Measurements from ENCODE around the gene DPYD.

Gene DPYD

GRCh38 chr1:97904534-97904933 is 16.3 kb downstream of the DPYD start:
- Histone ChIP-seq H3K79me2 (ENCODE audit: low read length) (peaks cover 40% of the 10 kb centered on the region), H3K9me2 (replicated peaks; ENCODE audit: insufficient read depth, low read length) (no peaks in the 10 kb centered on the region), H4K20me1 (ENCODE audit: insufficient read depth, low read length) (no peaks in the 10 kb centered on the region), H3F3A (ENCODE audit: insufficient read depth, low read length) (no peaks in the 10 kb centered on the region), H3K9me3 (replicated peaks; ENCODE audit: insufficient read depth, low read length) (no peaks in the 10 kb centered on the region), H3K36me3 (replicated peaks; ENCODE audit: insufficient read depth, low read length) (no peaks in the 10 kb centered on the region), H3K4me2 (ENCODE audit: low read depth, low read length) (no peak overlapping the region), H3K27me3 (replicated peaks; ENCODE audit: insufficient read depth, low read length) (no peaks in the 10 kb centered on the region), H3K4me3 (ENCODE audit: low read length) (no peak overlapping the region), H3K4me1 (ENCODE audit: low read length) (no peaks in the 10 kb centered on the region), H3K27ac (ENCODE audit: low read length) (no peak overlapping the region), H3K9ac (ENCODE audit: low read length) (no peak overlapping the region), H2AFZ (ENCODE audit: low read length) (no peak overlapping the region)
- DNase-seq = no peak
- no peak for TF ChIP-seq EZH2 (optimal IDR thresholded peaks at IDR 0.05; ENCODE audit: low read depth, low read length)
- no peak for TF ChIP-seq EZH2phosphoT487 (IDR thresholded peaks at IDR 0.05; ENCODE audit: low read length)
- TF ChIP-seq CTCF (IDR thresholded peaks at IDR 0.05; ENCODE audit: low read length) = no peak

- Histone ChIP-seq H3K9me3 (replicated peaks; ENCODE audit: insufficient read depth, low read length) (no peaks in the 10 kb centered on the region), H3K36me3 (replicated peaks; ENCODE audit: insufficient read depth, low read length) (no peaks in the 10 kb centered on the region), H3K4me2 (ENCODE audit: low read depth, low read length) (no peak overlapping the region), H3F3A (ENCODE audit: insufficient read depth, low read length) (no peaks in the 10 kb centered on the region), H3K79me2 (ENCODE audit: low read length) (peaks cover 40% of the 10 kb centered on the region), H3K4me1 (ENCODE audit: low read length) (no peaks in the 10 kb centered on the region), H4K20me1 (ENCODE audit: insufficient read depth, low read length) (no peaks in the 10 kb centered on the region), H3K9me2 (replicated peaks; ENCODE audit: insufficient read depth, low read length) (no peaks in the 10 kb centered on the region), H3K9ac (ENCODE audit: low read length) (no peak overlapping the region), H3K4me3 (ENCODE audit: low read length) (no peak overlapping the region), H3K27ac (ENCODE audit: low read length) (no peak overlapping the region), H2AFZ (ENCODE audit: low read length) (no peak overlapping the region), H3K27me3 (replicated peaks; ENCODE audit: insufficient read depth, low read length) (no peaks in the 10 kb centered on the region)
- no peak for DNase-seq
- no peak for TF ChIP-seq EZH2phosphoT487 (IDR thresholded peaks at IDR 0.05; ENCODE audit: low read length)
- no peak for TF ChIP-seq CTCF (IDR thresholded peaks at IDR 0.05; ENCODE audit: low read length)
- no peak for TF ChIP-seq EZH2 (optimal IDR thresholded peaks at IDR 0.05; ENCODE audit: low read depth, low read length)
Observed at GRCh38 chr1:97903626-97904025, 17.2 kb downstream of the DPYD start.

GRCh38 chr1:97902067-97902466 is 18.8 kb downstream of the DPYD start:
- Histone ChIP-seq H3K79me2 (ENCODE audit: low read length) (peaks cover 37% of the 10 kb centered on the region), H3K9me3 (replicated peaks; ENCODE audit: insufficient read depth, low read length) (no peaks in the 10 kb centered on the region), H3K4me1 (ENCODE audit: low read length) (no peaks in the 10 kb centered on the region), H3K27me3 (replicated peaks; ENCODE audit: insufficient read depth, low read length) (no peaks in the 10 kb centered on the region), H3K27ac (ENCODE audit: low read length) (no peak overlapping the region), H3K9me2 (replicated peaks; ENCODE audit: insufficient read depth, low read length) (no peaks in the 10 kb centered on the region), H2AFZ (ENCODE audit: low read length) (no peak overlapping the region), H4K20me1 (ENCODE audit: insufficient read depth, low read length) (no peaks in the 10 kb centered on the region), H3K9ac (ENCODE audit: low read length) (no peak overlapping the region), H3K4me2 (ENCODE audit: low read depth, low read length) (no peak overlapping the region), H3F3A (ENCODE audit: insufficient read depth, low read length) (no peaks in the 10 kb centered on the region), H3K4me3 (ENCODE audit: low read length) (no peak overlapping the region), H3K36me3 (replicated peaks; ENCODE audit: insufficient read depth, low read length) (no peaks in the 10 kb centered on the region)
- no peak for TF ChIP-seq EZH2phosphoT487 (IDR thresholded peaks at IDR 0.05; ENCODE audit: low read length)
- TF ChIP-seq CTCF (IDR thresholded peaks at IDR 0.05; ENCODE audit: low read length) = no peak
- no peak for TF ChIP-seq EZH2 (optimal IDR thresholded peaks at IDR 0.05; ENCODE audit: low read depth, low read length)
- no peak for DNase-seq
